Activated CD4-positive, alpha-beta T cell treated with anti-CD3 and anti-CD28 coated beads, Interleukin-10, Interleukin-2, amounts not matched to agents 100 ng/mL and 50 ng/mL, durations not matched to agents 16 hours and 8 hours (primary cell): ENCODE results near the gene IL17RE.
"Not testable (repeated sequence)": the region's sequence is repeated elsewhere in the genome, so short reads cannot be mapped to it uniquely, and the experiment has no call there.

Experiments
- DNase-seq: peaks from one replicate; pipeline ENCODE4 v3.0.0-alpha.2; 2020

IL17RE gene, protein sequence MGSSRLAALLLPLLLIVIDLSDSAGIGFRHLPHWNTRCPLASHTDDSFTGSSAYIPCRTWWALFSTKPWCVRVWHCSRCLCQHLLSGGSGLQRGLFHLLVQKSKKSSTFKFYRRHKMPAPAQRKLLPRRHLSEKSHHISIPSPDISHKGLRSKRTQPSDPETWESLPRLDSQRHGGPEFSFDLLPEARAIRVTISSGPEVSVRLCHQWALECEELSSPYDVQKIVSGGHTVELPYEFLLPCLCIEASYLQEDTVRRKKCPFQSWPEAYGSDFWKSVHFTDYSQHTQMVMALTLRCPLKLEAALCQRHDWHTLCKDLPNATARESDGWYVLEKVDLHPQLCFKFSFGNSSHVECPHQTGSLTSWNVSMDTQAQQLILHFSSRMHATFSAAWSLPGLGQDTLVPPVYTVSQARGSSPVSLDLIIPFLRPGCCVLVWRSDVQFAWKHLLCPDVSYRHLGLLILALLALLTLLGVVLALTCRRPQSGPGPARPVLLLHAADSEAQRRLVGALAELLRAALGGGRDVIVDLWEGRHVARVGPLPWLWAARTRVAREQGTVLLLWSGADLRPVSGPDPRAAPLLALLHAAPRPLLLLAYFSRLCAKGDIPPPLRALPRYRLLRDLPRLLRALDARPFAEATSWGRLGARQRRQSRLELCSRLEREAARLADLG

DNA sequence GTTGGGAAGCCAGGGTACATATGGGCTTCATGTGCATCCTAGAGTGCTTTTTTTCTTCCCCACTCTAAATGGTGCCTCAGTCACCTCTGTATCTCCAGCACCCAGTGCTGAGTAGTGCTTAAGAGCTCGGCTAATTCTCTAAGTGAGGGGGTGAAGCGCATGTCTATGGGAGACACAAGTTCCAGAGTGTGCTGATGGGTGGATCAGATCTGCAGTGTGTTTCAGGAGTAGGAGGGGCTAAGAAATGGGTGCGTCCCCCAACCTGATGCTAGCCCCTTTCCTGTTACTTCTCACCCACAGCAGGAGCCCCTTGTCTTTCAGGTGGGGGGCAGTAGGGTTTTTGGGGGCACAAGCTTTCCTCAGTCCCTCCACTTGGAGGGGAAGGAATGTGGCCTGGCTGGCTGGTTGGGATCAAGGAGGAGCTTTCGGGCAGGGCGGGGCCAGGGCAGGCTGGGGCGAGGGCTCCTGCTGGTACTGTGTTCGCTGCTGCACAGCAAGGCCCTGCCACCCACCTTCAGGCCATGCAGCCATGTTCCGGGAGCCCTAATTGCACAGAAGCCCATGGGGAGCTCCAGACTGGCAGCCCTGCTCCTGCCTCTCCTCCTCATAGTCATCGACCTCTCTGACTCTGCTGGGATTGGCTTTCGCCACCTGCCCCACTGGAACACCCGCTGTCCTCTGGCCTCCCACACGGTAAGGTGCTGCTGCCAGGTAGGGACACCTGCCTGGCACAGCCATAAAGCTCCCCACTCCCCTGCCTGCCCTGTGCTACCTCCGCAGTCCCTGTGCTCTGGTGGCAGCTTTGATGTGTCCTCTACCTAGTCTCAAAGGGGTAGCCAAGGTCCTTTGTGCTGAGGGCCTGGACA lies at the start of gene IL17RE:
IL17RE (plus strand) TSS at position 477 of the 866 bp plus-strand sequence; CDS start at position 562, 85 bp downstream.
- DNase-seq: no peak

DNA sequence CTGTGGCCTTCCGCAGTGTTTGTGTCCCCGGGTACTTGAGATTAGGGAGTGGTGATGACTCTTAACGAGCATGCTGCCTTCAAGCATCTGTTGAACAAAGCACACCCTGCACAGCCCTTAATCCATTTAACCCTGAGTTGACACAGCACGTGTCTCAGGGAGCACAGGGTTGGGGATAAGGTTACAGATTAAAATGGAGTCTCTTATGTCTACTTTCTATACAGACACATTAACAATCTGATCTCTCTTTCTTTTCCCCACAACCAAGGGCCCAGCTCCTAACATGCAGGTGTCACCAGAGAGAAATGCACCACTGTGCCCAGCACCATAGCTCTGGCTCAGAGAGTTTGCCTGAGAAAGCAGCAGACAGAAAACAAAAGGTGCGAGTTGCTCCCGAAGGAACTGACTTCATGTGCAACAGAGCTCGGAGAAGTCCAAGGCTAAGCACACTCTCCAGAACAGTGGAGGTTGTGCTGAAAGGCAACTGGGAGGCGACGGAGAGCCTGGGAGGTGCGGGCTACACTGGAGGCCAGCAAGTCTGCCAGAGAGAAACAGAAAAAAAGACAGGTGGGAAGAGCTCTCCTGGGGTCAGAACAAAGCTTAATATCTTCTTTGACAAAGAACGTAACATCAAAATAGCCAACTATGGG lies 48.2 kb upstream of the IL17RE start:
- not testable (repeated sequence) for DNase-seq

GRCh38 chr3:9855594-9855993 lies 47.1 kb upstream of the IL17RE start:
- no peak for DNase-seq

DNA sequence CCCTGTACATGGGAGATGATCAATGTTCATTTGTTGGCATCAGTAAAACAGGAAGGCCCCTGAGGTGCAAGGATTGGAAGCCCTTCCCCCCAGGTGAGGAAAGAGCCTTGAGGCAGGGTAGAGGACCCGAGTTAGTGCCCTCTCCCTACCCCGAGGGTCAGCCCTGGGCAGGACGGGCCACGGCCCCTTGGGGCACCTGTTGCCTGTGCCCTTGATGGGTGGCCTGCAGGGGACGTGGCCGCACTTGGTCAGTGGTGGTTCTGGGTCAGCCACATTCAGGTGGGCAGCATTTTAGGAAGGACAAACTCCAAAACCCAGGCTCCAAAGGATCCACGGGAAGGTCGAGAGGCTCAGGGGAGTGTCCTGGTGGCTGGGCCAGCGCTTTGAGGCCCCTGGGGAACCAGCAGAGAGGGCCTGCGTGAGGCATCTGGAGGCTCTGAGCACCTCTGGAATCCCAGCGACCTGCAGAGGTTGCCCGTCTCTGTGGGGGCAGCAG lies 43.1 kb upstream of the IL17RE start:
- DNase-seq: no peak

GRCh38 chr3:9861201-9861600 lies 41.4 kb upstream of the IL17RE start:
- no peak for DNase-seq

DNA sequence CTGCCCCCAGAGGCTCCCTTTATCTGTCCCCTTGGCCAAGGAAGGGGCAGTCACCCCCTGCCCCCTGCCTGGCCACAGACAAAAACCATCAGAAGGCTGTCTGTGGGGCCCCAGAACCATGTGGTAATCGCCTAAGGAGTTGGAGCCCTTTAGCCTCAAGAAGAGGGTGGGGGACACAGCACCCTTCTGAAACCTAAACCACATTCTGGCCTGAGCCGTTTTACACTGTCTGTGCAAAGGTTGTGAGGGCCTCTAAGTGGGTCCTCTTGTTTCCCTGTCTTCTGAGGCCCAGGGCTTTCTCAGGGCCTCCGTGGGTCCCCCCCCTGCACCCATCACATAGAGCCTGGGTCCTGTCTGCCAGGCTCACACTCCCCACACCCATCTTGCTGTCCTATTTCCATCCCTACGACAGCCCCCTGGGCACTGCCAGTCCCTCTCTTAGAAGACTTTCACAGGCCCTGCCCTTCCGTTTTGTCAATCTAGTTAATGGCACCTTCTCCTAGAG lies 41.0 kb upstream of the IL17RE start:
- no peak for DNase-seq

DNA sequence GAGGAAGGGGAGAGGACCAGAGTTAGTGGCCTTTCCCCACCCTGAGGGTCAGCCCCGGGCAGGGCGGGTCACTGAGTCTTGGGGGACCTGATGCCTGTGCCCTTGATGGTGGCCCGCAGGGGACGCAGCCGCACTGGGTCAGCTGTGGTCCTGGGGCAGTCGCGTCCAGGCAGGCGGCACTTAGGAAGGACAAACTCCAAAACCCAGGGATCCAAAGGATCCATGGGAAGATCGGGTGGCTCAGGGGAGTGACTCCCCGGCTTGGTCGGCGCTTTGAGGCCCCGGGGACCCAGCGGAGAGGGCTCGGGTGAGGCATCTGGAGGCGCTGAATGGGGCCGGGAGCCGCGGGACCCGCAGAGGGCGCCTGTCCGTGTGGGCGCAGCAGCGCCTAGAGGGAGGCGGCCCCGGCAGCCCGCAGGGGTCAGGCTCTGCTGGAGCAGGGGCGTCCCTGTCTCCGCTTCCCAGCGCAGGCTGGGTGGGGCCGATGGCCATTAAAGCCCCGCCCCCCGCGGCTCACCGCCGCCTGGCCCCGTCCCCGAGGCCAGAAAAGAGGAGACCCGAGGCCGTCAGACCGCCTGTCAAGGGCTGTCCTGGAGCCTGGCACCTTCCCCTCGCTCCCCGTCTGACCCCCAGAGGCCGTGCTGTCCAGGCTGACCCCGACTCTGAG lies 40.1 kb upstream of the IL17RE start:
- DNase-seq: no peak

- DNase-seq: no peak
Observed at GRCh38 chr3:9863058-9863772, 39.4 kb upstream of the IL17RE start.

DNA sequence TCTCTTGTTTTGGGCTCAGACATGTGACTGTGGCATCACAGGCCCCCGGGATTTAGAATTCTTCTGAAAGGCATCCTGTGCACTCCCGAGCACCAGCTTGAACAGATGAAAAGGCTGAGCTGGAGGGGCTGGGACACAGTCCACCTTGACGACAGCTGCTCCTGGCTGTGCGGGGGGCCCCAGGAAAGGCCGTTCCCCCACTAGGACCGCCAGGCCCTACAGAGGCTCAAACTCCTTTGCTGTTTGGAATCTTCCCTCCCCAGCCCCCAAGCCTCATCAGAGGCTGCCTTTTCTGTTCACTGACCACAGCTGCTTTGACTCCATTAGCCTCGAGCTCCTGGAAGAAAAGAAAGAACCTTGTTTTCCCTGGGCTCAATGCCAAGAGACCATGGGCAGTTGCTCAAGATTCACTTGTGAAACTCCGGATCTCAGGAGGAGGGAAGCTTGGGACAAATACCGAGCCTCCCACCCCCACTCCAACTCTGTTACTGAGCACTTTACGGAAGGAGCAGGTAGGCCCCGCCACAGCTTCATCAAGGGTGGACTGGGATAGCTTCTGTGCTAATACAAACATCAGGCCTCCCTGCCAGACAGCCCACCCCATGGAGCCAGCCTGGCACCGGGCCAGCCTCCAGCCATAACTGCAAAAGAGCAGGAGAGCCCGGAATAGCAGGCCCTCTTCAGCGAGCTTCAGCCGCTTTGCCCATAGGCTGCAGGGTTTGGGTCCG lies 38.3 kb upstream of the IL17RE start:
- no peak for DNase-seq

- not testable (repeated sequence) for DNase-seq
Observed at GRCh38 chr3:9865125-9865637, 37.5 kb upstream of the IL17RE start.

DNA sequence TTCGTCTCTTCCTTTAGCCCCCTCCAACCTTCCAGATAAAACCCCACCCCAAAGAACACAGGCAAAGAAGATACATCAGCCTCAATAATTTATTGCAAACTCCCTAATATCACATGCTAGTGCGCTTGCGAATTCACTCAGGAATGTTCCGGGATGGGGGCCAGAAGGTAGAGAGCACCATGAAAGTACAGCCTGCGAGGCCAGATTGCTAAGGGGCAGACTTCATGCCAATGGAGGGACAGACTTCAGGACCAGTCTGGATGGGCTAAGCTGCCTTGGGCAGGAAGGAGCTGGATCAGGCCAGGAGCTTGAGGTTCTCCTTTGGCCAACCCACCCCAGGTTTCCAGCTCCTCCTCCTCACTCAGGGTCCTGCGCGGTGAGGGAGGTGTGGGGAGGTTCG lies 36.0 kb upstream of the IL17RE start:
- no peak for DNase-seq

DNA sequence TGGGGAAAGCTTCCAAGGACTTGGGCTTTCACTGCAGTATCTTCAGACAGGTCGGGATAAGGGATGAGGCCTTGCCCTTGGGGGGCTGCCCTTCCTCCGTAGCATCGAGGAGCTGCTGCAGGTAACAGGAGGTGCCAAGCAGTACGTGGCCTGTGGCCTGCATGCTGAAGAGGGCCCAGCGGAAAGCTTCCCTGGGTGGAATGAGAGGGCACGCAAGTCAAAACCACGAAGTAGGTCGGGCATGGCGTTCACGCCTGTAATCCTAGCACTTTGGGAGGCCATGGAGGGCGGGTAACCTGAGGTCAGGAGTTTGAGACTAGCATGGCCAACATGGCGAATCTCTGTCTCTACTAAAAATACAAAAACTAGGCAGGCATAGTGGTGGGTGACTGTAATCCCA lies 35.5 kb upstream of the IL17RE start:
- no peak for DNase-seq

- no peak for DNase-seq
Observed at GRCh38 chr3:9869955-9870354, 32.7 kb upstream of the IL17RE start.

DNA sequence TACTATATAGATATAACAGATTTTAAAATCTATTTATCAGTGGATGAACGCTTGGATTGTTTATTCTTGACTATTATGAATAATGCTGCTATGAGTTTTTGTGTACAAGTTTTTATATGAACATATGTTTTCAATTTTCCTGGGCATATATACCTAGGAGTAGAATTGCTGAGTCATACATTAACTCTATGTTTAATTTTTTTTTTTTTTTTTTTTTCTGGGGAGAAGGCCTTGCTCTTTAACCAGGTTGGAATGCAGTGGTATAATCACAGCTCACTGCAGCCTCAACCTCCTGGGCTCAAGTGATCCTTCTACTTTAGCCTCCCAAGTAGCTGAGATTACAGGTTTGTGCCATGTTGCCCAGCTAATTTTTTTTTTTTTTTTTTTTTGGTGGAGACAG lies 31.7 kb upstream of the IL17RE start:
- DNase-seq: no peak

- DNase-seq: not testable (repeated sequence)
Observed at GRCh38 chr3:9872067-9872466, 30.6 kb upstream of the IL17RE start.

GRCh38 chr3:9875448-9875847 lies 27.2 kb upstream of the IL17RE start:
- DNase-seq: no peak

DNA sequence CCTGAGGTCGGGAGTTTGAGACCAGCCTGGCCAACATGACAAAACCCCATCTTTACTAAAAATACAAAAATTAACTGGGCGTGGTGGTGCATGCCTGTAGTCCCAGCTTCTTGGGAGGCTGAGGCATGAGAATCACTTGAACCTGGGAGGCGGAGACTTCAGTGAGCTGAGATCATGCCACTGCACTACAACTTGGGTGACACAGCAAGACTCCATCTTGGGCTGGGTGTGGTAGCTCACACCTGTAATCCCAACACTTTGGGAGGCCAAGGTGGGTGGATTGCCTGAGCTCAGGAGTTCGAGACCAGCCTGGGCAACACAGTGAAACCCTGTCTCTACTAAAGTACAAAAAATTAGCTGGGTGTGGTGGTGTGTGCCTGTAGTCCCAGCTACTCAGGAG lies 26.4 kb upstream of the IL17RE start:
- not testable (repeated sequence) for DNase-seq

GRCh38 chr3:9876991-9877390 lies 25.7 kb upstream of the IL17RE start:
- no peak for DNase-seq

DNA sequence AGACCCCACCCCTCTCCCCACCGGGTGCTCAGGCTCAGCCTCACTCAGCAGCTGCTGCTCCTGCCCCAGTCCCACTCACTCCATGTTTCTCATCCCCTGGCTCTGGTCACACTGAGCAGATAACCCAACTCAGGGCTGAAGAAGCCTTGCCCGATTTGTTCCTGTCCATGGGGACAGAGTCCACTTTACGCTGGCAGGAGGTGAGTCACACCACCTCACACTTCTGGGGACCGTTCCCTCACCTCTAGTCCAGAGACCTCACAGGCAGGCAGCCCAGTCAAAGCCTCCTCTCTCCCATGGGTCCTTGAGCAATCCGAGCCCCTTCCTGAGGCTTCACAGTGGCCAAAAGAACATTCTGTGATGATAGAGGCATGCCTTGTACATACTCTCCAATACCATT lies 23.9 kb upstream of the IL17RE start:
- no peak for DNase-seq

- no peak for DNase-seq
Observed at GRCh38 chr3:9879830-9880549, 22.7 kb upstream of the IL17RE start, which contains the start of gene CIDEC. TSS of gene CIDEC (minus strand) at chr3:9880253. CDS start at chr3:9878486, 1,767 bp downstream.
